Erythroblast (primary cell): ENCODE data around the gene STAT1.

Experiments
- GATA1 ChIP-seq: IDR thresholded peaks from 2 replicates; pipeline ENCODE4 v1.6.1; 2011; ENCODE audit warnings: low read depth, mild to moderate bottlenecking, control low read depth, low read length, moderate library complexity
- POLR2A ChIP-seq: IDR thresholded peaks from 2 replicates; pipeline ENCODE4 v1.6.1; 2011; ENCODE audit warnings: mild to moderate bottlenecking, low read length

DNA sequence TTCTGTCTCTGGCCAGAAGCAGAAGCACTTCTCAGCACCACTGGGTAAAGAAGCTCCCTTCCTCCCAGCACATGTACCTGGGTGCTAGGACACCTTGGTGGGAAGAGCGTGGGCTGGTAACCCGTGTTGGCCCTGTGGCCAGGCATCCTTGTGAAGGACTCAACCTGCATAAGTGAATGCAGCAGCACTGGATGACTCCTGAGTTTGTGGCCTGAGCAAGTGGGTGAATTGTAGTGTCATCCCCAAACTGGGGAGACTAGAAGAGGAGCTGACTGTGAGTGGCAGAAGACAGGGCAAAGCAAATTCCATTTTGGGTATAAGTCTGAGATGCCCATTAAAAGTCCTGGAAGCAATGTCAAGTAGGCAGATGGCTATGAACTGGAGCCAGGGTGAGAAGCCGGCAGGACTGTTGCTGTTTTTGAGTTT is 63.4 kb downstream of the STAT1 start:
- TF ChIP-seq POLR2A: no peak
- no peak for TF ChIP-seq GATA1
